Stimulated activated CD8-positive, alpha-beta memory T cell treated with anti-CD3 and anti-CD28 coated beads, Interleukin-2, amount 100 ng/mL, for 48 hours (primary cell): Measurements from ENCODE around the gene FOLR3.
"Not testable (repeated sequence)": the region's sequence is repeated elsewhere in the genome, so short reads cannot be mapped to it uniquely, and the experiment has no call there.

Experiments
- DNase-seq, 2 donors: peaks; one replicate each; pipeline ENCODE4 v3.0.0-alpha.2; 2020; ENCODE audit warnings: low read depth in 2 of 2

The FOLR3 gene

GRCh38 chr11:72162891-72163492, 27.5 kb downstream of the FOLR3 start:
- no peak for DNase-seq

- DNase-seq, result not testable (repeated sequence)
These were observed 28.7 kb downstream of the FOLR3 start for GRCh38 chr11:72164187-72164586.

- DNase-seq, result not testable (repeated sequence)
These were observed 33.6 kb downstream of the FOLR3 start for GRCh38 chr11:72169046-72169555.

- not testable (repeated sequence) for DNase-seq
These were observed 34.2 kb downstream of the FOLR3 start for GRCh38 chr11:72169754-72170153.

GRCh38 chr11:72172043-72172442, 36.5 kb downstream of the FOLR3 start:
- not testable (repeated sequence) for DNase-seq

- DNase-seq, result no peak
These were observed 37.8 kb downstream of the FOLR3 start for GRCh38 chr11:72173291-72173690.

- DNase-seq, result no peak
These were observed 39.0 kb downstream of the FOLR3 start for GRCh38 chr11:72174302-72175070.

GRCh38 chr11:72177656-72178055, 42.1 kb downstream of the FOLR3 start:
- DNase-seq, result no peak

- no peak for DNase-seq
These were observed 43.7 kb downstream of the FOLR3 start for GRCh38 chr11:72179049-72179803.

GRCh38 chr11:72179804-72180396, 44.4 kb downstream of the FOLR3 start:
- no peak for DNase-seq

GRCh38 chr11:72180892-72181552, 45.5 kb downstream of the FOLR3 start:
- not testable (repeated sequence) for DNase-seq

GRCh38 chr11:72181553-72181958, 46.0 kb downstream of the FOLR3 start:
- not testable (repeated sequence) for DNase-seq

GRCh38 chr11:72188267-72188666, 52.7 kb downstream of the FOLR3 start:
- DNase-seq, result no peak
